T-helper 2 cell treated with Interferon-gamma antibody and Interleukin-4, amounts not matched to agents 100 ng/mL and 5 ng/mL, for 36 hours (primary cell): Measurements from ENCODE around the gene ETFB. TPM values are rescaled to one million over a fixed set of nuclear protein-coding genes. Genes with fewer than 3 reads are reported as not detected.

Experiments used
- intact Hi-C: fragments of 100-400 bp; cut with micrococcal nuclease; formaldehyde crosslinking; loops from one replicate; pipeline ENCODE4 v1.15.1; 2023
- total RNA-seq: library from RNA; stranded (reverse); gene quantifications from 2 replicates; pipeline ENCODE4 v1.2.3, GENCODE V29; 2022

Gene ETFB
- total RNA-seq, 1 donor from 2014 or later = 125 TPM

- intact Hi-C loops = no loop called here
Observed at GRCh38 chr19:51372649-51373504, 6.7 kb upstream of the ETFB start, which contains the start of gene NKG7. TSS of gene NKG7 (minus strand) at chr19:51372654. CDS start at chr19:51372535, 119 bp downstream.

GRCh38 chr19:51372021-51372648 is 5.9 kb upstream of the ETFB start:
- intact Hi-C loops = no loop called here

GRCh38 chr19:51371186-51371690 is 5.0 kb upstream of the ETFB start:
- intact Hi-C loops = no loop called here

GRCh38 chr19:51370230-51370629 is 4.0 kb upstream of the ETFB start:
- intact Hi-C loops = no loop called here

- intact Hi-C loops = no loop called here
Observed at GRCh38 chr19:51368366-51369282, 2.4 kb upstream of the ETFB start, which contains the start of gene CLDND2. TSS of gene CLDND2 (minus strand) at chr19:51369003. CDS start at chr19:51368577, 426 bp downstream.

GRCh38 chr19:51367565-51368365 is 1.6 kb upstream of the ETFB start:
- intact Hi-C loops = loop anchor here (1.0 to 2.0 kb wide), 4 partner anchors 12 to 73 kb away; no protein-coding TSS in a partner anchor

GRCh38 chr19:51367255-51367564 is 1.0 kb upstream of the ETFB start:
- intact Hi-C loops = loop anchor here (1.0 to 2.0 kb wide), 4 partner anchors 12 to 74 kb away; no protein-coding TSS in a partner anchor

GRCh38 chr19:51366389-51367254 is 434 bp upstream of the ETFB start:
- intact Hi-C loops = loop anchor here (1.0 to 2.0 kb wide), 4 partner anchors 11 to 74 kb away; no protein-coding TSS in a partner anchor

- intact Hi-C loops = no loop called here
Observed at GRCh38 chr19:51365211-51365964, 800 bp downstream of the ETFB start.

GRCh38 chr19:51364200-51365106 is 1.7 kb downstream of the ETFB start:
- intact Hi-C loops = no loop called here

- intact Hi-C loops = no loop called here
Observed at GRCh38 chr19:51361239-51361638, 4.9 kb downstream of the ETFB start.

GRCh38 chr19:51359294-51359693 is 6.9 kb downstream of the ETFB start:
- intact Hi-C loops = no loop called here

GRCh38 chr19:51357952-51358351 is 8.2 kb downstream of the ETFB start:
- intact Hi-C loops = no loop called here

- intact Hi-C loops = no loop called here
Observed at GRCh38 chr19:51356159-51356801, 9.9 kb downstream of the ETFB start.

GRCh38 chr19:51354742-51355148 is 11.4 kb downstream of the ETFB start:
- intact Hi-C loops = loop anchor here (1.0 kb wide), 1 partner anchor 13 kb away; no protein-coding TSS in a partner anchor

GRCh38 chr19:51354103-51354741 is 12.0 kb downstream of the ETFB start:
- intact Hi-C loops = no loop called here
